GM12878 (cell line): Measurements from ENCODE around the gene TFAP2B. TPM values are rescaled to one million over a fixed set of nuclear protein-coding genes. Genes with fewer than 3 reads are reported as not detected.

Source experiments
- ATAC-seq: fragments of 200-7000 bp; cut with Tn5 transposase; 3 replicates; pipeline ENCODE4 v1.9.1; 2020; ENCODE audit warnings: mild to moderate bottlenecking, moderate library complexity
- BruUV-seq: library from RNA; stranded (reverse); fragments of 400-500 nt; replicated peaks from 2 replicates; lab custom pipeline; 2021; lab: Mats Ljungman, UMichigan
- CTCF ChIA-PET: fragments of 300-600 bp; sonication (Branson Sonifier 250); formaldehyde crosslinking; extraction: SDS; loops from one replicate; lab custom pipeline; 2021; ENCODE audit warnings: inconsistent platforms; lab: Yijun Ruan, JAX
- POLR2A ChIA-PET: fragments of 350-600 bp; formaldehyde crosslinking; extraction: SDS; loops from one replicate; lab custom pipeline; 2021; ENCODE audit warnings: inconsistent platforms; lab: Charles Lee
- RAD21 ChIA-PET: fragments of 300-600 bp; sonication (Branson Sonifier 250); formaldehyde crosslinking; loops from one replicate; lab custom pipeline; 2023; ENCODE audit warnings: antibody characterized with exemption; ENCODE audit not compliant: unreplicated experiment; lab: Charles Lee
- SMC1A ChIA-PET: fragments of 300-600 bp; sonication (Branson Sonifier 250); formaldehyde crosslinking; loops from one replicate; lab custom pipeline; 2023; ENCODE audit not compliant: unreplicated experiment, uncharacterized antibody; lab: Charles Lee
- DNase-seq: peaks from one replicate; pipeline ENCODE4 v3.0.0-alpha.2; 2011; ENCODE audit warnings: low read depth, low spot score
- FAIRE-seq: peaks from 3 replicates; lab custom pipeline; 2011; peaks lifted over from hg19 to GRCh38; lab: Jason Lieb, UNC
- H2AFZ ChIP-seq: 2 replicates; pipeline ENCODE4 v1.6.0; 2011; ENCODE audit warnings: low read depth, low read length, control low read depth; ENCODE audit not compliant: control insufficient read depth
- H3K27ac ChIP-seq: 2 replicates; pipeline ENCODE4 v1.5.1; 2011; ENCODE audit warnings: control low read depth; ENCODE audit not compliant: control insufficient read depth, insufficient read depth
- H3K27me3 ChIP-seq, 2 experiments: replicated peaks in 1 of 2; 2 replicates each; pipeline versions ENCODE4 v1.6.0 to v1.6.1; 2011; ENCODE audit warnings: low read length in 1 of 2; ENCODE audit not compliant: control insufficient read depth in 2 of 2, insufficient read depth in 2 of 2
- H3K36me3 ChIP-seq, 2 experiments: 2 replicates each; pipeline ENCODE4 v1.5.1; 2011; ENCODE audit warnings: low read length in 1 of 2; ENCODE audit not compliant: control insufficient read depth in 2 of 2, insufficient read depth in 2 of 2
- H3K4me1 ChIP-seq: 2 replicates; pipeline ENCODE4 v1.6.1; 2011; ENCODE audit warnings: mild to moderate bottlenecking, low read length, moderate library complexity, mixed read lengths; ENCODE audit not compliant: control insufficient read depth, insufficient read depth
- H3K4me2 ChIP-seq: 2 replicates; pipeline ENCODE4 v1.6.0; 2011; ENCODE audit warnings: control low read depth; ENCODE audit not compliant: control insufficient read depth, insufficient read depth
- H3K4me3 ChIP-seq: fragments of 200-600 bp; sonication (generic); 2 replicates; pipeline ENCODE4 v1.5.1; 2016
- H3K79me2 ChIP-seq: 2 replicates; pipeline ENCODE4 v1.6.0; 2011; ENCODE audit warnings: low read length; ENCODE audit not compliant: control insufficient read depth, insufficient read depth
- H3K9ac ChIP-seq: 2 replicates; pipeline ENCODE4 v1.8.0; 2011; ENCODE audit warnings: low read length, control low read depth, mixed read lengths; ENCODE audit not compliant: control insufficient read depth, insufficient read depth
- H3K9me3 ChIP-seq: replicated peaks from 3 replicates; pipeline ENCODE4 v1.5.1; 2011; ENCODE audit warnings: mild to moderate bottlenecking, low read length; ENCODE audit not compliant: control insufficient read depth, insufficient read depth
- H4K20me1 ChIP-seq: 2 replicates; pipeline ENCODE4 v1.6.0; 2011; ENCODE audit not compliant: control insufficient read depth, insufficient read depth
- ATF7 ChIP-seq: fragments of 450-650 bp; IDR thresholded peaks from 2 replicates; pipeline ENCODE4 v1.6.1; 2016; ENCODE audit warnings: low read depth, mild to moderate bottlenecking
- HDGF ChIP-seq: fragments of 450-650 bp; IDR thresholded peaks from 2 replicates; pipeline ENCODE4 v1.6.1; 2016; ENCODE audit warnings: antibody characterized with exemption
- IKZF1 ChIP-seq: fragments of 450-650 bp; conservative IDR thresholded peaks from 2 replicates; pipeline ENCODE4 v1.6.1; 2017; ENCODE audit warnings: antibody characterized with exemption, mild to moderate bottlenecking
- KLF5 ChIP-seq: fragments of 450-650 bp; IDR thresholded peaks from 2 replicates; pipeline ENCODE4 v1.6.1; 2014; ENCODE audit warnings: mild to moderate bottlenecking; ENCODE audit not compliant: partially characterized antibody
- MTA3 ChIP-seq: IDR thresholded peaks from 2 replicates; pipeline ENCODE4 v1.6.1; 2012; ENCODE audit warnings: low read length, inconsistent platforms, borderline replicate concordance
- MXI1 ChIP-seq: fragments of 150-350 bp; IDR thresholded peaks from 2 replicates; pipeline ENCODE4 v1.6.1; 2011; ENCODE audit warnings: low read depth, mild to moderate bottlenecking, inconsistent platforms, low read length, improper control_type of control experiment
- NFYB ChIP-seq: IDR thresholded peaks from 2 replicates; pipeline ENCODE4 v1.6.1; 2011; ENCODE audit warnings: low read depth, mild to moderate bottlenecking, low read length, improper control_type of control experiment, moderate library complexity; ENCODE audit not compliant: insufficient read depth
- NRF1 ChIP-seq: conservative IDR thresholded peaks from 2 replicates; pipeline ENCODE4 v1.6.1; 2011; ENCODE audit warnings: mild to moderate bottlenecking, low read depth, low read length, improper control_type of control experiment
- POLR2AphosphoS2 ChIP-seq: IDR thresholded peaks from 2 replicates; pipeline ENCODE4 v1.6.1; 2011; ENCODE audit warnings: low read depth, mild to moderate bottlenecking, low read length, improper control_type of control experiment, moderate library complexity
- RBBP5 ChIP-seq: fragments of 200-600 bp; sonication (generic); conservative IDR thresholded peaks from 2 replicates; pipeline ENCODE4 v1.6.1; 2016
- SKIL ChIP-seq: fragments of 450-650 bp; IDR thresholded peaks from 2 replicates; pipeline ENCODE4 v1.6.1; 2017; ENCODE audit warnings: mild to moderate bottlenecking, low read depth, inconsistent platforms; ENCODE audit not compliant: poor library complexity, severe bottlenecking
- SMAD1 ChIP-seq: fragments of 450-650 bp; IDR thresholded peaks from 2 replicates; pipeline ENCODE4 v1.6.1; 2018; ENCODE audit warnings: mild to moderate bottlenecking, low read depth; ENCODE audit not compliant: partially characterized antibody
- SMC3 ChIP-seq: IDR thresholded peaks from 2 replicates; pipeline ENCODE4 v1.6.1; 2011; ENCODE audit warnings: low read length, improper control_type of control experiment, borderline replicate concordance
- ZBTB4 ChIP-seq: fragments of 450-650 bp; formaldehyde crosslinking; IDR thresholded peaks from 2 replicates; pipeline ENCODE4 v1.4.0; 2022; ENCODE audit warnings: mild to moderate bottlenecking, moderate library complexity
- WGBS: methylation state at CpG from one replicate; pipeline ENCODE4 v1.1.6; 2016; ENCODE audit warnings: low lambda C conversion rate; ENCODE audit not compliant: insufficient replicate concordance, insufficient coverage; ENCODE audit errors: missing lambda C conversion rate; 5-methylcytosine and 5-hydroxymethylcytosine counted together
- in situ Hi-C: fragments of 300-500 bp; cut with MboI; formaldehyde crosslinking; loops from 9 replicates; pipeline ENCODE4 v1.14.3; 2018; ENCODE audit warnings: mixed read lengths
- intact Hi-C: fragments of 100-400 bp; cut with micrococcal nuclease; formaldehyde crosslinking; loops from one replicate; pipeline ENCODE4 v1.14.2; 2022; ENCODE audit not compliant: unreplicated experiment
- polyA plus RNA-seq, 11 experiments: library from polyadenylated mRNA; depleted of rRNA in 4 of 11; unstranded in 6 of 11; stranded (reverse) in 5 of 11; fragments of >200 nt; fragmentation: Nextera tagmentation in 4 of 11; fragmentation: Illumina TruSeq in 1 of 11; extraction: Ambion mirVana in 4 of 11; extraction: Trizol in 1 of 11; gene quantifications; 1 replicate in 1 of 11; 2 replicates in 10 of 11; pipeline versions ENCODE4 v1.2.1 to v1.2.3, GENCODE V29; 2011 to 2016; ENCODE audit warnings: inconsistent platforms in 2 of 11, missing spikeins in 2 of 11, low read depth in 1 of 11
- total RNA-seq, 4 experiments: library from RNA; depleted of rRNA in 3 of 4; stranded (reverse); fragments of >200 nt in 3 of 4; fragmentation: Illumina TruSeq in 1 of 4; extraction: Trizol in 1 of 4; gene quantifications; 2 replicates each; pipeline versions ENCODE4 v1.2.1 to v1.2.3, GENCODE V29; 2013 to 2021

The TFAP2B gene
- total and polyA plus RNA-seq, 10 of the 15 experiments (the other 5 are each of a cell fraction or from before 2014, with no cell fraction given): 0.03 to 0.15 (median 0.07) TPM; not detected in 5

- Histone ChIP-seq H3K9ac (no peak overlapping the region), H2AFZ (no peak overlapping the region), H3K27me3 (peaks cover 12 to 18% of the 10 kb centered on the region in 2 experiments), H3K79me2 (no peaks in the 10 kb centered on the region), H3K4me2 (no peak overlapping the region), H3K27ac (no peak overlapping the region), H4K20me1 (no peaks in the 10 kb centered on the region)
- ATAC-seq: no peak
- POLR2A ChIA-PET: no interaction called here
- DNase-seq: no peak
- in situ Hi-C loops: no loop called here
- TF ChIP-seq HDGF (no peak), ZBTB4 (CRISPR knock-in tag) (no peak), KLF5 (no peak), IKZF1 (no peak), MTA3 (no peak), RBBP5 (no peak), POLR2AphosphoS2 (no peak), SMC3 (no peak), SMAD1 (no peak), NRF1 (no peak), NFYB (no peak), ATF7 (no peak), SKIL (no peak), MXI1 (no peak)
- TF ChIP-seq, all 136 proteins: peak for 0
- Histone ChIP-seq H3K9me3 (no peaks in the 10 kb centered on the region; the same call in 2 of the 3 replicates), H3K4me3 (no peak overlapping the region), H3K4me1 (no peaks in the 10 kb centered on the region), H3K36me3 (no peaks in the 10 kb centered on the region)
- ChIA-PET RAD21 (no interaction called here), SMC1A (no interaction called here), CTCF (no interaction called here)
- intact Hi-C loops: no loop called here
- BruUV-seq: no TSS peak
- 28% methylated on average over 27 of the region's 27 CpGs for WGBS
- no peak for FAIRE-seq
These were observed 30.5 kb downstream of the TFAP2B start for GRCh38 chr6:50848989-50849795.
